ENCODE data around the gene RHEX.
A peak's percentile ranks its signal among the peaks of the same experiment; 100 is the strongest.

RHEX gene

GRCh38 chr1:206116873-206117150 is 63.8 kb downstream of the RHEX start:
- no peak for TF ChIP-seq CTCF (IDR thresholded peaks at IDR 0.05; ENCODE audit: low read depth, low read length)
- H3K4me3 ChIP-seq (replicated peaks in 1 of 2; ENCODE audit: low read depth in 2 of 2, low read length in 2 of 2), result peak overlapping the region in 1 of 2 donors; percentile 15
- no peak for DNase-seq (ENCODE audit: low read depth in 2 of 2)

- peak; percentile 10 to 44 for DNase-seq (ENCODE audit: low read depth in 2 of 2)
- peak within 1 kb of the TSS; percentile 26 to 34 for H3K4me3 ChIP-seq (replicated peaks in 1 of 2; ENCODE audit: low read depth in 2 of 2, low read length in 2 of 2)
- TF ChIP-seq CTCF (IDR thresholded peaks at IDR 0.05; ENCODE audit: low read depth, low read length), result no peak
Observed at GRCh38 chr1:206117151-206117948, 64.4 kb downstream of the RHEX start, which contains the start of gene AVPR1B. TSS of gene AVPR1B (minus strand) at chr1:206117388. CDS start at chr1:206116890, 498 bp downstream.

GRCh38 chr1:206120406-206120805 is 67.4 kb downstream of the RHEX start:
- TF ChIP-seq CTCF (IDR thresholded peaks at IDR 0.05; ENCODE audit: low read depth, low read length), result no peak
- no peak for DNase-seq (ENCODE audit: low read depth in 2 of 2)
- no peak overlapping the region for H3K4me3 ChIP-seq (replicated peaks in 1 of 2; ENCODE audit: low read depth in 2 of 2, low read length in 2 of 2)

- H3K4me3 ChIP-seq (replicated peaks in 1 of 2; ENCODE audit: low read depth in 2 of 2, low read length in 2 of 2), result no peak overlapping the region
- TF ChIP-seq CTCF (IDR thresholded peaks at IDR 0.05; ENCODE audit: low read depth, low read length), result no peak
- no peak for DNase-seq (ENCODE audit: low read depth in 2 of 2)
Observed at GRCh38 chr1:206121269-206121668, 68.3 kb downstream of the RHEX start.

GRCh38 chr1:206122686-206123085 is 69.7 kb downstream of the RHEX start:
- H3K4me3 ChIP-seq (replicated peaks in 1 of 2; ENCODE audit: low read depth in 2 of 2, low read length in 2 of 2), result no peak overlapping the region
- no peak for TF ChIP-seq CTCF (IDR thresholded peaks at IDR 0.05; ENCODE audit: low read depth, low read length)

GRCh38 chr1:206125346-206125745 is 72.4 kb downstream of the RHEX start:
- no peak for TF ChIP-seq CTCF (IDR thresholded peaks at IDR 0.05; ENCODE audit: low read depth, low read length)
- DNase-seq (ENCODE audit: low read depth in 2 of 2), result no peak
- no peak overlapping the region for H3K4me3 ChIP-seq (replicated peaks in 1 of 2; ENCODE audit: low read depth in 2 of 2, low read length in 2 of 2)

More at GRCh38 chr1:206122686-206123085, 69.7 kb downstream of the RHEX start:
- no peak for DNase-seq (ENCODE audit: low read depth in 2 of 2)

- no peak overlapping the region for H3K4me3 ChIP-seq (replicated peaks in 1 of 2; ENCODE audit: low read depth in 2 of 2, low read length in 2 of 2)
- no peak for DNase-seq (ENCODE audit: low read depth in 2 of 2)
- no peak for TF ChIP-seq CTCF (IDR thresholded peaks at IDR 0.05; ENCODE audit: low read depth, low read length)
Observed at GRCh38 chr1:206127336-206127735, 74.4 kb downstream of the RHEX start.

All from cardiac fibroblast (primary cell).